DMS 273 (cell line): ENCODE data around the gene NIPBL.
"Not testable (repeated sequence)": the region's sequence is repeated elsewhere in the genome, so short reads cannot be mapped to it uniquely, and the experiment has no call there.

ENCODE experiments used
- DNase-seq: peaks from one replicate; lab custom pipeline; 2025; ENCODE audit not compliant: unreplicated experiment; lab: John Stamatoyannopoulos, UW

Gene NIPBL

GRCh38 chr5:36901856-36902255 is 25.3 kb downstream of the NIPBL start:
- no peak for DNase-seq

- no peak for DNase-seq
Measured at GRCh38 chr5:36902353-36902752, 25.8 kb downstream of the NIPBL start.

- no peak for DNase-seq
Measured at GRCh38 chr5:36904677-36905076, 28.1 kb downstream of the NIPBL start.

GRCh38 chr5:36908544-36909260 is 32.1 kb downstream of the NIPBL start:
- DNase-seq: peak; percentile 62

GRCh38 chr5:36915653-36916052 is 39.1 kb downstream of the NIPBL start:
- DNase-seq: no peak

GRCh38 chr5:36916614-36917013 is 40.0 kb downstream of the NIPBL start:
- DNase-seq: not testable (repeated sequence)

GRCh38 chr5:36917358-36917757 is 40.8 kb downstream of the NIPBL start:
- not testable (repeated sequence) for DNase-seq

GRCh38 chr5:36919238-36919637 is 42.7 kb downstream of the NIPBL start:
- no peak for DNase-seq

GRCh38 chr5:36919650-36920049 is 43.1 kb downstream of the NIPBL start:
- DNase-seq: no peak

GRCh38 chr5:36928947-36929346 is 52.4 kb downstream of the NIPBL start:
- no peak for DNase-seq

- DNase-seq: no peak
Measured at GRCh38 chr5:36929438-36929837, 52.9 kb downstream of the NIPBL start.

- no peak for DNase-seq
Measured at GRCh38 chr5:36932056-36932455, 55.5 kb downstream of the NIPBL start.

GRCh38 chr5:36932699-36933098 is 56.1 kb downstream of the NIPBL start:
- DNase-seq: no peak

- no peak for DNase-seq
Measured at GRCh38 chr5:36934740-36935356, 58.3 kb downstream of the NIPBL start.

- DNase-seq: no peak
Measured at GRCh38 chr5:36935805-36936204, 59.2 kb downstream of the NIPBL start.

GRCh38 chr5:36936309-36936708 is 59.7 kb downstream of the NIPBL start:
- DNase-seq: no peak

GRCh38 chr5:36938129-36938528 is 61.6 kb downstream of the NIPBL start:
- no peak for DNase-seq

- no peak for DNase-seq
Measured at GRCh38 chr5:36939969-36940858, 63.6 kb downstream of the NIPBL start.

GRCh38 chr5:36943584-36943983 is 67.0 kb downstream of the NIPBL start:
- no peak for DNase-seq

- no peak for DNase-seq
Measured at GRCh38 chr5:36944024-36944423, 67.5 kb downstream of the NIPBL start.

- DNase-seq: peak; percentile 88
Measured at GRCh38 chr5:36944607-36945225, 68.1 kb downstream of the NIPBL start.
